IMR-90 (cell line): ENCODE results near the gene LRG1. TPM values are rescaled to one million over a fixed set of nuclear protein-coding genes. Genes with fewer than 3 reads are reported as not detected.

Experiments used
- ATAC-seq: fragments of 200-7000 bp; cut with Tn5 transposase; 2 replicates; pipeline ENCODE4 v1.9.1; 2020; ENCODE audit warnings: low read depth, mild to moderate bottlenecking, moderate library complexity
- BruUV-seq: library from RNA; stranded (reverse); fragments of 400-500 nt; replicated peaks from 2 replicates; lab custom pipeline; 2021; lab: Mats Ljungman, UMichigan
- CTCF ChIA-PET: fragments of 300-600 bp; formaldehyde crosslinking; extraction: SDS; loops from one replicate; lab custom pipeline; 2021; ENCODE audit warnings: antibody characterized with exemption; lab: Yijun Ruan, JAX
- POLR2A ChIA-PET: fragments of 300-600 bp; sonication (Branson Sonifier 250); formaldehyde crosslinking; loops from one replicate; lab custom pipeline; 2022; ENCODE audit warnings: antibody characterized with exemption; ENCODE audit not compliant: unreplicated experiment; lab: Charles Lee
- DNase-seq: peaks from one replicate; pipeline ENCODE4 v3.0.0; 2013
- H2AFZ ChIP-seq: replicated peaks from 2 replicates; pipeline ENCODE3; 2013; ENCODE audit warnings: low read length, mild to moderate bottlenecking; ENCODE audit not compliant: poor library complexity
- H2AK5ac ChIP-seq: 2 replicates; pipeline ENCODE4 v1.6.1; 2013; ENCODE audit warnings: low read depth, low read length, inconsistent platforms
- H2AK9ac ChIP-seq: replicated peaks from 2 replicates; pipeline ENCODE3; 2013; ENCODE audit warnings: mild to moderate bottlenecking, low read depth, low read length, moderate library complexity; ENCODE audit not compliant: poor library complexity
- H2BK120ac ChIP-seq: 2 replicates; pipeline ENCODE4 v1.6.1; 2013; ENCODE audit warnings: low read depth, low read length, inconsistent platforms
- H2BK15ac ChIP-seq: 3 replicates; pipeline ENCODE4 v1.6.1; 2013; ENCODE audit warnings: low read depth, low read length, inconsistent platforms
- H2BK20ac ChIP-seq: 2 replicates; pipeline ENCODE4 v1.6.1; 2013; ENCODE audit warnings: low read depth, mild to moderate bottlenecking, inconsistent platforms, low read length, moderate library complexity
- H2BK5ac ChIP-seq: 2 replicates; pipeline ENCODE4 v1.6.1; 2013; ENCODE audit warnings: mild to moderate bottlenecking, low read depth, low read length, inconsistent platforms; ENCODE audit not compliant: poor library complexity, severe bottlenecking
- H3K14ac ChIP-seq: replicated peaks from 2 replicates; pipeline ENCODE4 v1.6.1; 2013; ENCODE audit warnings: low read depth, low read length, inconsistent platforms
- H3K18ac ChIP-seq: 2 replicates; pipeline ENCODE4 v1.6.1; 2013; ENCODE audit warnings: low read depth, low read length, control low read depth
- H3K23ac ChIP-seq: 2 replicates; pipeline ENCODE4 v1.6.1; 2013; ENCODE audit warnings: low read depth, low read length, inconsistent platforms
- H3K27ac ChIP-seq: 2 replicates; pipeline ENCODE4 v1.5.1; 2013; ENCODE audit warnings: mild to moderate bottlenecking, control low read depth, low read length; ENCODE audit not compliant: insufficient read depth
- H3K27me3 ChIP-seq: 2 replicates; pipeline ENCODE4 v1.6.1; 2013; ENCODE audit warnings: low read length; ENCODE audit not compliant: control insufficient read depth, insufficient read depth
- H3K36me3 ChIP-seq: 2 replicates; pipeline ENCODE4 v1.6.1; 2013; ENCODE audit warnings: low read length, mixed read lengths; ENCODE audit not compliant: control insufficient read depth, insufficient read depth
- H3K4ac ChIP-seq: 2 replicates; pipeline ENCODE4 v1.6.1; 2013; ENCODE audit warnings: low read depth, low read length, inconsistent platforms
- H3K4me1 ChIP-seq: 2 replicates; pipeline ENCODE4 v1.6.1; 2013; ENCODE audit warnings: low read length, mixed read lengths; ENCODE audit not compliant: control insufficient read depth, insufficient read depth
- H3K4me2 ChIP-seq: 2 replicates; pipeline ENCODE4 v1.6.1; 2013; ENCODE audit warnings: low read depth, mild to moderate bottlenecking, control low read depth, low read length, moderate library complexity
- H3K4me3 ChIP-seq: 2 replicates; pipeline ENCODE4 v1.5.1; 2013; ENCODE audit warnings: low read depth, mild to moderate bottlenecking, control low read depth, low read length, moderate library complexity; ENCODE audit not compliant: insufficient read depth
- H3K56ac ChIP-seq: 2 replicates; pipeline ENCODE4 v1.6.1; 2013; ENCODE audit warnings: low read length, inconsistent platforms; ENCODE audit not compliant: insufficient read depth; ENCODE audit errors: extremely low read depth
- H3K79me1 ChIP-seq, 2 experiments: 2 replicates each; pipeline ENCODE4 v1.6.1; 2013; ENCODE audit warnings: low read length in 2 of 2, inconsistent platforms in 1 of 2, low read depth in 1 of 2
- H3K9ac ChIP-seq: 2 replicates; pipeline ENCODE4 v1.6.1; 2013; ENCODE audit warnings: low read depth, low read length, control low read depth
- H3K9me1 ChIP-seq: 2 replicates; pipeline ENCODE4 v1.6.1; 2013; ENCODE audit warnings: low read length, inconsistent platforms; ENCODE audit not compliant: insufficient read depth
- H3K9me3 ChIP-seq: 2 replicates; pipeline ENCODE4 v1.6.1; 2013; ENCODE audit warnings: low read length; ENCODE audit not compliant: control insufficient read depth, insufficient read depth
- H4K20me1 ChIP-seq: 2 replicates; pipeline ENCODE4 v1.6.1; 2013; ENCODE audit warnings: low read length, inconsistent platforms; ENCODE audit not compliant: insufficient read depth
- H4K5ac ChIP-seq: 2 replicates; pipeline ENCODE4 v1.6.1; 2013; ENCODE audit warnings: mild to moderate bottlenecking, low read depth, low read length, control low read depth
- H4K8ac ChIP-seq, 2 experiments: 2 replicates each; pipeline ENCODE4 v1.6.1; 2013; ENCODE audit warnings: low read depth in 2 of 2, low read length in 2 of 2, control low read depth in 1 of 2, inconsistent platforms in 1 of 2
- H4K91ac ChIP-seq: 2 replicates; pipeline ENCODE4 v1.6.1; 2013; ENCODE audit warnings: low read depth, low read length, inconsistent platforms; ENCODE audit not compliant: insufficient read depth
- CHD1 ChIP-seq: IDR thresholded peaks from 2 replicates; pipeline ENCODE4 v1.6.1; 2012; ENCODE audit warnings: low read depth, low read length, improper control_type of control experiment
- ELK1 ChIP-seq: fragments of 150-350 bp; IDR thresholded peaks from 2 replicates; pipeline ENCODE4 v1.6.1; 2016; ENCODE audit warnings: low read depth, mild to moderate bottlenecking, low read length, moderate library complexity, borderline replicate concordance
- FOS ChIP-seq: fragments of 150-350 bp; IDR thresholded peaks from 2 replicates; pipeline ENCODE4 v1.6.1; 2016; ENCODE audit warnings: low read depth, low read length
- MAFK ChIP-seq: IDR thresholded peaks from 2 replicates; pipeline ENCODE4 v1.6.1; 2012; ENCODE audit warnings: low read depth, low read length, improper control_type of control experiment
- MAZ ChIP-seq: IDR thresholded peaks from 2 replicates; pipeline ENCODE4 v1.6.1; 2012; ENCODE audit warnings: low read depth, mild to moderate bottlenecking, low read length, improper control_type of control experiment, moderate library complexity, borderline replicate concordance
- MXI1 ChIP-seq: IDR thresholded peaks from 2 replicates; pipeline ENCODE4 v1.6.1; 2012; ENCODE audit warnings: low read depth, mild to moderate bottlenecking, low read length, moderate library complexity, borderline replicate concordance
- NFE2L2 ChIP-seq: fragments of 150-350 bp; IDR thresholded peaks from 2 replicates; pipeline ENCODE4 v1.6.1; 2016; ENCODE audit warnings: low read depth, mild to moderate bottlenecking, low read length
- RCOR1 ChIP-seq: IDR thresholded peaks from 2 replicates; pipeline ENCODE4 v1.6.1; 2012; ENCODE audit warnings: mild to moderate bottlenecking, low read length, improper control_type of control experiment; ENCODE audit not compliant: insufficient replicate concordance
- SMC3 ChIP-seq: fragments of 150-350 bp; IDR thresholded peaks from 2 replicates; pipeline ENCODE4 v1.6.1; 2016; ENCODE audit warnings: low read depth, mild to moderate bottlenecking, antibody characterized with exemption, low read length, moderate library complexity
- USF2 ChIP-seq: fragments of 150-350 bp; IDR thresholded peaks from 2 replicates; pipeline ENCODE4 v1.6.1; 2017; ENCODE audit warnings: mild to moderate bottlenecking, antibody characterized with exemption, low read length, low read depth
- WGBS, 2 experiments: methylation state at CpG; one replicate each; pipeline versions ENCODE4 v1.1.5 to v1.1.7; 2013; ENCODE audit warnings: missing lambda C conversion rate in 2 of 2; ENCODE audit not compliant: insufficient read length in 1 of 2; ENCODE audit errors: extremely low coverage in 2 of 2; 5-methylcytosine and 5-hydroxymethylcytosine counted together
- dilution Hi-C: fragments of 300-500 bp; cut with HindIII; formaldehyde crosslinking; loops from one replicate; pipeline ENCODE4 v1.14.3; 2018; ENCODE audit warnings: low sequenced_read_pairs; ENCODE audit not compliant: unreplicated experiment
- in situ Hi-C: fragments of 300-500 bp; cut with MboI; formaldehyde crosslinking; loops from 3 replicates; pipeline ENCODE4 v1.14.3; 2019; ENCODE audit warnings: low sequenced_read_pairs, inconsistent platforms, mixed read lengths
- intact Hi-C: fragments of 100-400 bp; cut with micrococcal nuclease; formaldehyde crosslinking; loops from 2 replicates; pipeline ENCODE4 v1.10.0; 2022
- polyA plus RNA-seq, 3 experiments: library from polyadenylated mRNA; depleted of rRNA; stranded (reverse); fragments of >200 nt; gene quantifications; 2 replicates each; pipeline ENCODE4 v1.2.3, GENCODE V29; 2012; ENCODE audit warnings: low replicate concordance in 1 of 3
- total RNA-seq: library from RNA; depleted of rRNA; stranded (reverse); fragments of >200 nt; gene quantifications from 2 replicates; pipeline ENCODE4 v1.2.3, GENCODE V29; 2012

Gene LRG1
- total and polyA plus RNA-seq, 2 of the 4 experiments (the other 2 are of a cell fraction), result not detected

GRCh38 chr19:4513248-4513647 is 26.6 kb downstream of the LRG1 start:
- H2BK120ac ChIP-seq, result no peak overlapping the region
- no peak overlapping the region for H2AFZ ChIP-seq
- H3K4ac ChIP-seq, result no peak overlapping the region
- WGBS, 2 experiments, result 84% methylated on average over 12 of the region's 17 CpGs; no CpG with 5 or more reads in 1 of the 2 experiments
- H4K91ac ChIP-seq, result no peak overlapping the region
- no peak overlapping the region for H2BK5ac ChIP-seq
- peaks cover 1% of the 10 kb centered on the region; the same call in 1 of the 2 replicates for H3K4me1 ChIP-seq
- H4K5ac ChIP-seq, result no peak overlapping the region
- H2BK20ac ChIP-seq, result no peak overlapping the region
- H4K20me1 ChIP-seq, result no peaks in the 10 kb centered on the region
- H4K8ac ChIP-seq, result no peak overlapping the region
- ATAC-seq (no peak), DNase-seq (no peak)
- H3K23ac ChIP-seq, result no peak overlapping the region
- H2AK5ac ChIP-seq, result no peak overlapping the region
- no TSS peak for BruUV-seq
- CTCF ChIA-PET, result no interaction called here
- H2BK15ac ChIP-seq, result no peak overlapping the region
- H3K18ac ChIP-seq, result no peak overlapping the region
- TF ChIP-seq MAZ, result no peak
- no peak for TF ChIP-seq FOS
- no peak for TF ChIP-seq NFE2L2
- TF ChIP-seq CHD1, result no peak
- TF ChIP-seq USF2, result no peak
- TF ChIP-seq RCOR1, result no peak
- no peak for TF ChIP-seq MAFK
- TF ChIP-seq MXI1, result no peak
- no peak for TF ChIP-seq SMC3
- no peak for TF ChIP-seq ELK1
- H3K4me2 ChIP-seq, result no peak overlapping the region
- H3K56ac ChIP-seq, result no peak overlapping the region
- no peak overlapping the region for H3K14ac ChIP-seq
- POLR2A ChIA-PET, result no interaction called here
- dilution Hi-C loops, result no loop called here
- H2AK9ac ChIP-seq, result no peak overlapping the region
- no peaks in the 10 kb centered on the region for H3K9me1 ChIP-seq
- H3K36me3 ChIP-seq, result no peaks in the 10 kb centered on the region
- H3K27me3 ChIP-seq, result peaks cover 7% of the 10 kb centered on the region
- no peak overlapping the region for H3K27ac ChIP-seq
- H3K4me3 ChIP-seq, result no peak overlapping the region
- no peaks in the 10 kb centered on the region for H3K9me3 ChIP-seq
- H3K9ac ChIP-seq, result no peak overlapping the region
- intact Hi-C loops, result no loop called here
- H3K79me1 ChIP-seq, result no peaks in the 10 kb centered on the region
- in situ Hi-C loops, result no loop called here
